ENCODE results near the gene MMP2.

- TF ChIP-seq CTCF (IDR thresholded peaks at IDR 0.05) (no peak), POLR2A (IDR thresholded peaks at IDR 0.05) (no peak)
Measured at GRCh38 chr16:55434000-55434399, 45.0 kb upstream of the MMP2 start.
